NCI-H146 treated with DMSO at 0.1 percent for 48 hours (cell line): ENCODE measurements around the gene FGF8.

Experiments used
- DNase-seq: peaks from one replicate; lab custom pipeline; 2025; ENCODE audit not compliant: unreplicated experiment; lab: John Stamatoyannopoulos, UW

The FGF8 gene

GRCh38 chr10:101770331-101771215 is 5.3 kb downstream of the FGF8 start:
- DNase-seq, result no peak

- no peak for DNase-seq
Observed at GRCh38 chr10:101769541-101770180, 6.3 kb downstream of the FGF8 start.

DNA sequence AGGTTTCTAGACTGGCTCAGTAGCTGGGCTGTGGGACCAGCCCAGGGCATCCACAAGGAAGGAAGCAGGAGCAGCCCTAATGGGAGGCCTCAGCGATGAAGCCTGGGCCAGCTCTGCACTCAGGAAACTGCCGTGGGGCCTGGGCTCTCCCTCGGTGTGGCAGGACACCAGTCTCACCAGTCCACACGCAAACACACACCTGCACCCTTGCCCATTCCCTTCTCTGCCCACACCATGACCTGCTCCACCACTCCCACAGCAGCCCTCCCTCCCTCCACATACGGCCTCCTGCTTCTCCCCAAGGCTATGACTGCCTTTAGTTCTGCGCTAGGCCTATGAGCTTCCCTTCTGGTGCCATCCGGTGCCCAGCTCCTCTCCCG is 7.1 kb downstream of the FGF8 start:
- DNase-seq, result no peak

DNA sequence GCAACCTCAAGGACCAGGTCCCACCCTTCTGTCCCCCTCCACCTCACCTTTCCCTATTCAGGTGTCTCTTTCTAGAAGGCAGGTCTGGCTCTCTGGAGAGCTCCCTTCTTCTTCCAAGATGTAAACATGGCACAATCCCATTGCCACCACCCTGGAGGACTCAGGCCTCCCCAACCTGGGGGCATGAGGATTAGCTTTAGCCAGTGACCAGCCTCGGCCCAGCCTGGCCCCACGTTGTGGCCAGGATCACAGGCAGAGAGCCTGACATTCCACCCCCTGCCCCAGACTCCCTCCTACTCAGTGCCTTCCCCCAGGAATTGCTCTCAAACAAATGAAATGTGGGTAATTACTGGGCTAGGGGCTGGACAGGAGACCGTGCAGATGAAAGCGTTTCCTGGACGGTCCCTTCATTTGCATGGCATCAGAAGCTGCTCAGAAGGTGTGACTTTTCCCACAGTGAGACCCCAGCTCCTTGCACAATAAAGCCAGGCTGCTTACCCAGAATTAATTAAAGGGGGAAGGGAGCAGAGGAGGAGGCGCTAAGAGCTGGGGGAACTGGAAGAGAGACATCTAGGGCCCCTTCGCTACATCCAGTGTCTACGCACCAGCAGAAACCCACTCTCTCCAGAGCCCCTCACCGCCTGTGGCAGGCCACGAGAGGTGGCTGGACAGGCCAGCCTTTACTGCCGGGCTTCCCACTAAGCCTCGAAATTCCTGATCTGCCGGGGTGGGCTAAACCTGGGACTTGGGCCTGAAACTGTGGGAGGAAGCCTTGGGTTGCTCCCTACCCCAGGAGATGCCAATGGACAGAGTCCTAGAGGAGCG is 7.7 kb downstream of the FGF8 start:
- DNase-seq, result no peak

DNA sequence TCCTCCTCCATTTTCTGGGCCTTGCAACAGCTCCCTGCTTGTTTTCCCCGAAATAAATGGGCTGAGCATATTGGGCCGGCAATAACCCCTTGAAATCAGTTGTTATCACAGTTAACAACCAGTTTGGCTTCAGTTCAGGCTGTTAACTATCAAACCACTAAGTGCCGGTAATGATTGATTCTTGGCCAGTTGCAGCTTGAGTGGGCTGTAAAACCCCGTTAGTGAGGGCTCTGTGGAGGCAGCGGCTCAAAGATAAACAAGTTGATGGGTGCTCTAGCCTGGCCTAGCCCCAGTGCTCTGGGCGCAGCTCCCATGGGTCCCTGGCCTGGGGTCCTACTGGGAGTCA is 8.3 kb downstream of the FGF8 start:
- DNase-seq, result no peak

GRCh38 chr10:101766753-101767599 is 8.9 kb downstream of the FGF8 start:
- DNase-seq, result no peak

GRCh38 chr10:101766306-101766705 is 9.6 kb downstream of the FGF8 start:
- no peak for DNase-seq

GRCh38 chr10:101763141-101763846 is 12.6 kb downstream of the FGF8 start:
- no peak for DNase-seq

DNA sequence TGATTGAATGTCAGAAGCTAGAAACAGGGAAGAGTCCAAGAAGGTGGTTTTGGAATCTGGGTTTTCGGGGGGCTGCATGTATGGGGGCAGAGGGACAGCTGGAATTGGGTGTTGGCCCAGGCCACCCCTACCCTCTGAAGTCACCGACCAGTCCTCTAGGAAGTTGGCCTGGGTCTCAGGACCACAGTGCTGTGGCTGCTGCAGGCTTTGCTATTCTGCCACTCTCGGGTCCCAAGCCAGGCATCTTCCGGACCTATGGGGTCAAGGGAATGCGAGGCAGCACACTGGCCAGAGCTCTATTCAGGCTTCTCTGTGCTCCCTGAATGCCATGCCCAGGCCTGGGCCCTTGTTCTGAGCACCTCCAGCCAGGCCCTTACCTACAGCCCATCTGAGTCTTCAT is 13.2 kb downstream of the FGF8 start:
- DNase-seq, result no peak

- no peak for DNase-seq
Observed at GRCh38 chr10:101761226-101761625, 14.7 kb downstream of the FGF8 start.

DNA sequence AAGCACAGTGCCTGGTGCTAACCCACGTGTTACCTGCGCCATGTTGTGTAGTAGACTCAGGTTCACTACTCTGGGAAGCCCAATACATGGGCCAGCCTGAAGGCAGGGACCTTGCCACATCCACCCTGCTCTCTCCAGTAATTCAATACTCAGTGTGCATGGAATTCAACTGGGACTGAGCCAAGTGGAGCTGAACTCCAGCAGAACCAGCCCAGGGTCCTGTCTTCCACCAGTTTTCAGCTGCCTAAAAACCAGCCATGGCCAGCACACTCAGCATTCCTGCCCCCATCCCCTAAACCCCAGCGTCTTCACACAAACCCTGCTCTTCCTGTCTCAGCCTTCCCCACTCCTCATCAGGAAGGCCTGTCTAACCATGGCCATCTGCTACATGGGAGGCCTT is 15.4 kb downstream of the FGF8 start:
- DNase-seq, result no peak

DNA sequence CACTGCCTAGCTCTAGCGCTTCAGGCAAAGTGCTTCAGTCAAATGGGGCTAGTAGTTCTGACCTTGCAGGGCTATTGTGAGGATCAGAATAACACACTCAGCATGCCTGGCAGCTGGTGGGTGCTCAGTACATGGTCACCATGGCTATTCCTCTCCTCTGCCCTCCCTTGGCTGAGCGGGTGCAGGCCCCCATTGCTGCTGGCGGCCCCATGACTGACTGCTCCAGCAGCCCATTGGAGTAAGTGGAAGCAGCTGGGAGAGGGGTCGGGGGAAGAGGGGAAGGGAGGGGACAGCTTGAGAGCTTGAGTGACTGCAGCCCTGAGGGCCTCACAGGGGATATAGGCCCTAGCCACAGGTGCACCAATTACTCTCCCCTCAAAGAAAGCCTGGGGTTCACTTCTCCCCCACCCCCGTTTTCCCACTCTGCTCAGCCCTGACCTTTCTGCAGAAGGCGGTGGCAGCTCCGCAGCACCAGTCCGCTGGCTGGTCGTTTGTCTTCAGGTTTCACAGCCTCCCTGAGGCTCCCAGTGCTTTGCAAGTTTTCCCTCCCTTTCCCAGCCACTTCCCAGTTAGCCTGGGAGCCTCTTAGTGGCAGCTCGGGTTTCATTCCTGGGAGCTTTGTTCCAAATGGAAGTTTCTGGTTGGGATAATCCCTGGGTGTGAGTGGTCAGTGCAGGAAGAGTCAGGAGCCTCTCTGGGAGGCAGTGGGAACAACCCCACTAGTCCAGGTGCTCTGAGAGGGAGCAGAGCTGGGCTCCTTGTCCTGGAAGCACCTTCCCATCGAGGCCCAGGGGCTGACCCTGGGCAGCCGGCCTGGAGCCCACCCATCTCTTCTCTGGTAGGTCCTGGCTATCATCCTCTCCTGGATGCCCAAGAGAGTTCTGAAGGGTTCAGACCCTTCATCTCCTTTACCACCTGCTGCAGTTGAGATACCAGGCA is 16.3 kb downstream of the FGF8 start:
- DNase-seq, result no peak

- no peak for DNase-seq
Observed at GRCh38 chr10:101758858-101759257, 17.1 kb downstream of the FGF8 start.

GRCh38 chr10:101752241-101752640 is 23.7 kb downstream of the FGF8 start:
- DNase-seq, result no peak

DNA sequence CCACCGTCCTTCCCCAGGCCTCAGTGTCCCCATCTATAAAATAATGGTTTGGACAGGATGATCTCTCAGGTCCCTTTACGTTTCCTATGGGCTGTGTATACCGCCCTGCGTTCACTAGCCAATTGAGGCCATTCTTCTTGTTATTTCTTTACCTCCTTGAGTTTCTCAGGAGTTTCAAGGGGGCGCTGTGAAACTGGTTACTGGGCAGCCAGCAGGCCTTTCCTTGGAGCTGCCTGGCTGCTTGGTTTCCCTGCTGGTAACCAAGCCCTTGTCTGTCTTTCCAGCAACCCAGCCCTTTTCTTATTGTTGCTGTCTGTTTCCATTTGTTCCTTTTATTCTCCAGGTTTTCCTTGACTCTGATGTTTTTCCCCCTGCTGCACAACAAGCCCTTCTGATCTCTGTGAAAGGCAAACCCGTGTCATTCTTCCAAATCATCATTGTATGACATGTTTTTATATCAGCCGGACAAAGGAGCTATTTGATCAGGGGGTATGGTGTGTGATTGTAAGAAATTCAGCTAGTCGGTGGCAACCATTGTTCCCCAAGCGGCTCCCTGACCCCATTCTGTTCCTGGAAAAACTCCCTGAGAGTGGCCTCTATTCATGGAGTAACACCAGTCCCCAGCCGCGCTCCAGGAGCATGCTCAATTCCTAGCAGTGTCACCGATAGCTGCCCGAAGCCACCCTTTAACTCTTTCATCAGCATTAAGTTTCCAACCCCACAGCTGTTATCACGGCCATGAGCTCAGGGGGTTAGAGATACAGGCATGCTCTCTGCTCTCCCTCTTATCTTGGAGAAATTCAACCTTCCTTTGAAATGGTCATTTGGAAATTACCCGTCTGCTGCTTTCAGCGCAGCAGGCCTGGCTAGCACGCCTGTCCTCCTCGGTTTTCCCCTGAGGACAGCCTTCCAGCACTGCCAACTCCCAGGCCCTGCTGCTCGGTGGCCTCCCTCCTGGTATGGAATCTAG is 26.6 kb downstream of the FGF8 start:
- DNase-seq, result no peak

- no peak for DNase-seq
Observed at GRCh38 chr10:101748496-101748895, 27.4 kb downstream of the FGF8 start.

- no peak for DNase-seq
Observed at GRCh38 chr10:101745074-101745696, 30.7 kb downstream of the FGF8 start.

DNA sequence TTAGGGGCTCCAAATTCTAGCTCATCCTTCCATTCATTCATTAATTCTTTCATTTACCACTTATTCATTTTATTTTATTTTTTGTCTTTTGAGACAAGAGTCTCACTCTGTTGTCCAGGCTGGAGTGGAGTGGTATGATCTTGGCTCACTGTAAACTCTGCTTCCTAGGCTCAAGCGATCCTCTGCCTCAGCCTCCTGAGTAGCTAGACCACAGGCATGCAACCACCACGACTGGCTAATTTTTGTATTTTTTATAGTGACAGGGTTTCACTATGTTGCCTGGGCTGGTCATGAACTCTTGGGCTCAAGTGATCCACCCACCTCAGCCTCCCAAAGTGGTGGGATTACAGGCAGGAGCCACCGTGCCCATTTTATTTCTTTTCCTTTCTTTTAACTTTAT is 31.6 kb downstream of the FGF8 start:
- no peak for DNase-seq
